CD4-positive, CD25-positive, alpha-beta regulatory T cell (primary cell): ENCODE results near the gene SPANXN4. TPM values are rescaled to one million over a fixed set of nuclear protein-coding genes. Genes with fewer than 3 reads are reported as not detected.

ENCODE experiments used
- ATAC-seq, 2 donors: fragments of 150-1000 bp; cut with Tn5 transposase; one replicate each; pipeline ENCODE4 v1.10.0; 2021; ENCODE audit warnings: low read depth in 2 of 2, moderate number of reproducible peaks in 2 of 2, moderate library complexity in 1 of 2
- DNase-seq, 3 donors: peaks; one replicate each; pipeline versions ENCODE4 v3.0.0 to v3.0.0-alpha.2; 2012 to 2022; ENCODE audit warnings: mixed read lengths in 1 of 3
- H3K27ac ChIP-seq: one replicate; pipeline ENCODE4 v1.7.0; 2013; ENCODE audit warnings: mild to moderate bottlenecking, low read length; ENCODE audit not compliant: insufficient read depth, poor library complexity, severe bottlenecking
- H3K27me3 ChIP-seq: one replicate; pipeline ENCODE4 v1.7.0; 2013; ENCODE audit warnings: low read length; ENCODE audit not compliant: control insufficient read depth, insufficient read depth
- H3K36me3 ChIP-seq: one replicate; pipeline ENCODE4 v1.7.0; 2013; ENCODE audit warnings: mild to moderate bottlenecking, low read length, moderate library complexity; ENCODE audit not compliant: control insufficient read depth, insufficient read depth
- H3K4me1 ChIP-seq: 2 replicates; pipeline ENCODE4 v1.7.0; 2013; ENCODE audit warnings: mild to moderate bottlenecking, low read length; ENCODE audit not compliant: insufficient read depth, control insufficient read depth, poor library complexity, severe bottlenecking
- H3K4me3 ChIP-seq: one replicate; pipeline ENCODE4 v1.7.0; 2013; ENCODE audit warnings: low read depth, mild to moderate bottlenecking, low read length, moderate library complexity
- H3K9me3 ChIP-seq, 2 experiments: 1 replicate in 1 of 2; 2 replicates in 1 of 2; pipeline ENCODE4 v1.7.0; 2013; ENCODE audit warnings: low read length in 2 of 2, mild to moderate bottlenecking in 1 of 2, moderate library complexity in 1 of 2; ENCODE audit not compliant: control insufficient read depth in 2 of 2
- H3K27ac Mint-ChIP-seq, 3 donors: one replicate each; pipeline ENCODE4 v1.8.0; 2020 to 2022; ENCODE audit warnings: mild to moderate bottlenecking in 3 of 3, mixed read lengths in 3 of 3, moderate library complexity in 2 of 3
- H3K27me3 Mint-ChIP-seq: one replicate; pipeline ENCODE4 v1.8.0; 2022; ENCODE audit warnings: mild to moderate bottlenecking, mixed read lengths
- H3K36me3 Mint-ChIP-seq: one replicate; pipeline ENCODE4 v1.8.0; 2020; ENCODE audit warnings: mixed read lengths
- H3K4me1 Mint-ChIP-seq, 4 donors: one replicate each; pipeline ENCODE4 v1.8.0; 2020 to 2022; ENCODE audit warnings: mixed read lengths in 4 of 4, mild to moderate bottlenecking in 1 of 4
- H3K4me3 Mint-ChIP-seq, 4 donors: one replicate each; pipeline ENCODE4 v1.8.0; 2020 to 2022; ENCODE audit warnings: mild to moderate bottlenecking in 4 of 4, mixed read lengths in 4 of 4, moderate library complexity in 3 of 4
- H3K9me3 Mint-ChIP-seq, 7 donors: one replicate each; pipeline ENCODE4 v1.8.0; 2020 to 2022; ENCODE audit warnings: mixed read lengths in 7 of 7, mild to moderate bottlenecking in 3 of 7, moderate library complexity in 2 of 7
- polyA plus RNA-seq, 4 donors: library from polyadenylated mRNA; unstranded; fragments of 300-500 nt; fragmentation: Illumina TruSeq; gene quantifications; one replicate each; pipeline ENCODE4 v1.2.3, GENCODE V29; 2021
- total RNA-seq: library from RNA; stranded (reverse); gene quantifications from one replicate; pipeline ENCODE4 v1.2.3, GENCODE V29; 2022

The SPANXN4 gene
- total and polyA plus RNA-seq, 5 donors from 2014 or later: not detected

DNA sequence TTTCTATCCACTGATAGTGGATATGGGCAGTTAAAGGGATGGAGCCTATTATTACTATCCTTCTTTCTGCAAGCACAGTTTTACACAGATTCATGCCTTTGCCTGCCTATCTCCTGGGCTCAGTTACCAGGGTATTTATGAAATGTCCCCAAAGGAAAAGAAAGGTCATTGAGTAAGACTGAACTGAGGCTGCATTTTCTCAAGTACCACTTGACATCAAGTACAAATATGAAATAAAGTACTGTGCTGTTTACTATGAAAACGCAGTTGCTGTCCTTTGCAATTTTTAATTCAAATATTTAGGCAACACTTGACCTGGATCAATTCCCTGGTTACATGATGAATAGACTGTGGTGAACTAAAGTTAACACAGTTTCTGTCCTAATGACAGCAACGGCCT, 23.5 kb upstream of the SPANXN4 start:
- Histone ChIP-seq H3K27ac (no peak overlapping the region), H3K4me1 (no peaks in the 10 kb centered on the region), H3K4me3 (no peak overlapping the region), H3K27me3 (no peaks in the 10 kb centered on the region), H3K9me3 (no peaks in the 10 kb centered on the region), H3K36me3 (no peaks in the 10 kb centered on the region)
- no peak overlapping the region for H3K4me3 Mint-ChIP-seq
- DNase-seq (no peak), ATAC-seq (no peak)
- no peaks in the 10 kb centered on the region for H3K27me3 Mint-ChIP-seq
- H3K4me1 Mint-ChIP-seq: no peaks in the 10 kb centered on the region
- H3K9me3 Mint-ChIP-seq: peaks cover 0 to 1% (median 0%) of the 10 kb centered on the region in 7 donors
- H3K36me3 Mint-ChIP-seq: no peaks in the 10 kb centered on the region
- H3K27ac Mint-ChIP-seq: no peak overlapping the region

DNA sequence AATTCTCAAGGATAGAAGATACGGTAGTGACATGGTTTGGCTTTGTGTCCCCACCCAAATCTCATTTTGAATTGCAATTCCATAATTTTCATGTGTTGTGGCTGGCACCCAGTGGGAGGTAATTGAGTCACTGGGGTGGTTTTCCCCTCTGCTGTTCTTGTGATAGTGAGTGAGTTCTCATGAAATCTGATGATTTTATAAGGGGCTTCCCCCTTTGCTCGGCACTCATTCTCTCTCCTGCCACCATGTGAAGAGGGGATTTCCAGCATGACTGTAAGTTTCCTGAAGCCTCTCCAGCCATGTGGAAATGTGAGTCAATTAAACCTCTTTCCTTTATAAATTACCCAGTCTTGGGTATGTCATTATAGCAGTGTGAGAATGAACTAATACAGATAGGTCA, 8.5 kb upstream of the SPANXN4 start:
- Mint-ChIP-seq H3K27ac (no peak overlapping the region), H3K4me3 (no peak overlapping the region), H3K27me3 (no peaks in the 10 kb centered on the region), H3K4me1 (no peaks in the 10 kb centered on the region), H3K36me3 (no peaks in the 10 kb centered on the region), H3K9me3 (peaks cover 0 to 8% (median 5%) of the 10 kb centered on the region in 7 donors)
- Histone ChIP-seq H3K4me1 (no peaks in the 10 kb centered on the region), H3K27me3 (no peaks in the 10 kb centered on the region), H3K27ac (no peak overlapping the region), H3K4me3 (no peak overlapping the region), H3K9me3 (no peaks in the 10 kb centered on the region), H3K36me3 (no peaks in the 10 kb centered on the region)
- DNase-seq: no peak
- no peak for ATAC-seq

DNA sequence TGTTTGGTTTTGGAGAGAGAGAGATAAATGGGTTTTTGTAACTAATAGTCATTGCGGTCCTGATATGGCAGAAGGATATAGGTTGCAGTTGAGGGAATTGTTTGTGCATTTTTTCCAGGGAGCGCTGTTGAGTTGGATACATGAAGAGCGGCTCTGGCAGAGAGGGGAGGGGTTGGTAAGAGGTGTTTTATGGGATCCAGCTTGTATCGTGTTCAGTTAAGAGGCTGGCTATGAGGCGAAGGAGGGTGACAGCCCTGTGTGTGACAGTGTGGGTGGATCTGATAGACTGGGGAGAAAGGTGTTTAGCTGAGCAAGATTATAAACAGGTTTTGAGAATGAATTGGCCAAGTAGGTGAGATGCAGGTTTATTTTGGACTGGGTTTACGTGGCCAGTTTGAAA, 1.5 kb downstream of the SPANXN4 start:
- Mint-ChIP-seq H3K4me1 (no peaks in the 10 kb centered on the region), H3K36me3 (no peaks in the 10 kb centered on the region), H3K27ac (no peak overlapping the region), H3K9me3 (peaks cover 0 to 9% (median 5%) of the 10 kb centered on the region in 7 donors), H3K4me3 (no peak overlapping the region), H3K27me3 (no peaks in the 10 kb centered on the region)
- peaks cover 0 to 8% of the 10 kb centered on the region in 2 experiments for H3K9me3 ChIP-seq
- DNase-seq (no peak), ATAC-seq (no peak)
- H3K4me3 ChIP-seq: no peak overlapping the region
- H3K27me3 ChIP-seq: no peaks in the 10 kb centered on the region
- no peaks in the 10 kb centered on the region for H3K36me3 ChIP-seq
- H3K27ac ChIP-seq: no peak overlapping the region
- no peaks in the 10 kb centered on the region for H3K4me1 ChIP-seq

DNA sequence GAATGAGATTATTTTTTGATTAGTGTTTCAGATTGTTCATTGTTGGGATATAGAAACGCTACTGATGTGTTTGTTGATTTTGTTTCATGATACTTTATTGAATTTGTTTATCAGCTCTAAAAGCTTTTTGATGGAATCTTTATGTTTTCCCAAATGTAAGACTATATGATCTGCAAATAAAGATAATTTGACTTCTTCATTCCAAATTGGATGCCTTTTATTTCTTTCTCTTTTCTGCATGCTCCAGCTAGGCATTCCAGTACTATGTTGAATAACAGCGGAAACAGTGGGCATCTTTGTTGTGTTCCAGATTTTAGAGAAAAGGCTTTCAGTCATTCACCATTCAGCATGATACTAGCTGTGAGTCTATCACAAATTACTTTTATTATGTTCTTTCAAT, 21.8 kb downstream of the SPANXN4 start:
- H3K9me3 ChIP-seq: no peaks in the 10 kb centered on the region
- H3K27me3 ChIP-seq: no peaks in the 10 kb centered on the region
- Mint-ChIP-seq H3K36me3 (no peaks in the 10 kb centered on the region), H3K4me1 (no peaks in the 10 kb centered on the region), H3K9me3 (peaks cover 0 to 12% (median 3%) of the 10 kb centered on the region in 7 donors), H3K4me3 (no peak overlapping the region), H3K27me3 (no peaks in the 10 kb centered on the region), H3K27ac (no peak overlapping the region)
- no peaks in the 10 kb centered on the region for H3K36me3 ChIP-seq
- no peak for DNase-seq
- ATAC-seq: no peak
- H3K4me3 ChIP-seq: no peak overlapping the region
- no peaks in the 10 kb centered on the region for H3K4me1 ChIP-seq
- no peak overlapping the region for H3K27ac ChIP-seq

DNA sequence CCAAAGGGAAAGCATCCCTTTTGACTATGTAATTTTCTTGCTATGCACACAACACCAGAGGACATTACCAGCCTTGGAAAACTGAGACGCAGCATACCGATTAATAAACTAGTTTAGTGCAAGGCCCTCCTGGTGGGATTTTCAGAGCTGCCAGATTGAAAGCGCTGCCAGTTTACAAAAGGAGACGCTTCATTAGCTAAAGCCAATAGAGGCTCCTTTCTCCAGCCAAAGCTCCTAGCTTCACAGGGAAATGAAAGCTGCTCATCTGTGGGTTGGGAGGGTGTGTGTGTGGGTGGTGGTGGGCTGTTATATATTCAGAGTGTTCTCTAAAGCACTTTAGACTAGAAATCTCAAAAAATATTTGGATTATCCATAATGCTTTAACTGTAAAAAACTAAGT, 32.4 kb downstream of the SPANXN4 start:
- no peaks in the 10 kb centered on the region for H3K4me1 Mint-ChIP-seq
- H3K36me3 ChIP-seq: no peaks in the 10 kb centered on the region
- peaks cover 0 to 4% of the 10 kb centered on the region in 2 experiments for H3K9me3 ChIP-seq
- no peak overlapping the region for H3K4me3 Mint-ChIP-seq
- H3K36me3 Mint-ChIP-seq: no peaks in the 10 kb centered on the region
- no peak overlapping the region for H3K27ac Mint-ChIP-seq
- no peak overlapping the region for H3K27ac ChIP-seq
- DNase-seq: no peak
- no peaks in the 10 kb centered on the region for H3K27me3 Mint-ChIP-seq
- H3K4me1 ChIP-seq: no peaks in the 10 kb centered on the region
- peaks cover 0 to 5% (median 0%) of the 10 kb centered on the region in 7 donors for H3K9me3 Mint-ChIP-seq
- H3K4me3 ChIP-seq: no peak overlapping the region
- no peaks in the 10 kb centered on the region for H3K27me3 ChIP-seq
- no peak for ATAC-seq

DNA sequence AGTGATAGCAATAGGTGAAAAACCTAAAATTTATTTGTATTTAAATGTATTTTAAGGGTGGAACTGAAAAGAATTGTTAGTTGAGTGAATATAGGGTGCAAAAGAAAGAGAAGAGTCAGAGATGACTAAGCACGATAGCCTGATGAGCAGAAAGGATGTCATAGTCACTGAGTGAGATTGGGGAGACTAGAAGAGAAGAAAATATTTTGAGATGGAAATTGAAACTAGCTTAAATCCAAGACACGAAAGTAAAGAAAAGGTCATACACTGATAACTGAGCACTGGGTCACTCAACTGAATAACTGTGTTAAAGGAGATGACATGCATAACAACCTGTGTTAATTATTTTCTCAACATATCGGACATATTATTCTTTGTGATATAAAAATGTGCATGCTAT, 55.5 kb downstream of the SPANXN4 start:
- no peak for ATAC-seq
- no peaks in the 10 kb centered on the region for H3K27me3 Mint-ChIP-seq

DNA sequence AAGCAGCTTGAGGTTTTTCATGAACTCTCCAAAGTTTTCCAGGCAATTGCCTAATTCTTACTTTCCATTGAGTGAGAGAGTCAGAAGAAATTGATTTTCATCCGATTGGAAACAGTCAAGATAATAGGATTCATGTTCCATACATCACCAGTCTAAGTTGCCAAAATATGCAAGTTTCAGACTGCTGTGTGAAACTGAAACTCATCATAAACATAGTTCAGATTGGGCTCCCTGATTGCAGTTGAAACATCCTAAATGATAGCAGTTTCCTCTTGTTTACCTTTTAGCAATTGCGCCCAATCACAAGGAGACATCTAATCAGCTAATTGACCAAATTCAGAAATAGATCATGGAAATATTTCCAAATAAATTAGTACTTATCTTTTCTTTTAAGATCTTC, 56.8 kb downstream of the SPANXN4 start:
- Mint-ChIP-seq H3K27me3 (no peaks in the 10 kb centered on the region), H3K27ac (no peak overlapping the region), H3K9me3 (peaks cover 0 to 7% (median 3%) of the 10 kb centered on the region in 7 donors), H3K4me1 (no peaks in the 10 kb centered on the region), H3K4me3 (no peak overlapping the region), H3K36me3 (no peaks in the 10 kb centered on the region)
- Histone ChIP-seq H3K9me3 (peaks cover 0 to 9% of the 10 kb centered on the region in 2 experiments), H3K36me3 (no peaks in the 10 kb centered on the region), H3K4me3 (no peak overlapping the region), H3K27me3 (no peaks in the 10 kb centered on the region), H3K4me1 (no peaks in the 10 kb centered on the region), H3K27ac (no peak overlapping the region)
- DNase-seq: no peak
- ATAC-seq: no peak

More for the DNA sequence above, 55.5 kb downstream of the SPANXN4 start:
- Histone ChIP-seq H3K4me3 (no peak overlapping the region), H3K27me3 (no peaks in the 10 kb centered on the region), H3K36me3 (no peaks in the 10 kb centered on the region), H3K27ac (no peak overlapping the region), H3K4me1 (no peaks in the 10 kb centered on the region), H3K9me3 (peaks cover 0 to 9% of the 10 kb centered on the region in 2 experiments)
- Mint-ChIP-seq H3K9me3 (peaks cover 0 to 7% (median 3%) of the 10 kb centered on the region in 7 donors), H3K4me3 (no peak overlapping the region), H3K36me3 (no peaks in the 10 kb centered on the region), H3K27ac (no peak overlapping the region), H3K4me1 (no peaks in the 10 kb centered on the region)
- no peak for DNase-seq
